DOHH2 (cell line): ENCODE data around the gene PDHX.

ENCODE experiments used
- EZH2phosphoT487 ChIP-seq: fragments of 200-600 bp; sonication (generic); IDR thresholded peaks from 2 replicates; pipeline ENCODE4 v1.6.1; 2017; ENCODE audit warnings: borderline replicate concordance, mild to moderate bottlenecking, antibody characterized with exemption, low read length, moderate library complexity, mixed read lengths
- TF ChIP-seq, protein P1 (sequence below): fragments of 200-600 bp; sonication (generic); IDR thresholded peaks from one replicate; pipeline ENCODE4 v1.5.1; 2014; ENCODE audit warnings: antibody characterized with exemption, mild to moderate bottlenecking, low read depth, low read length; ENCODE audit not compliant: poor library complexity, severe bottlenecking

DNA sequence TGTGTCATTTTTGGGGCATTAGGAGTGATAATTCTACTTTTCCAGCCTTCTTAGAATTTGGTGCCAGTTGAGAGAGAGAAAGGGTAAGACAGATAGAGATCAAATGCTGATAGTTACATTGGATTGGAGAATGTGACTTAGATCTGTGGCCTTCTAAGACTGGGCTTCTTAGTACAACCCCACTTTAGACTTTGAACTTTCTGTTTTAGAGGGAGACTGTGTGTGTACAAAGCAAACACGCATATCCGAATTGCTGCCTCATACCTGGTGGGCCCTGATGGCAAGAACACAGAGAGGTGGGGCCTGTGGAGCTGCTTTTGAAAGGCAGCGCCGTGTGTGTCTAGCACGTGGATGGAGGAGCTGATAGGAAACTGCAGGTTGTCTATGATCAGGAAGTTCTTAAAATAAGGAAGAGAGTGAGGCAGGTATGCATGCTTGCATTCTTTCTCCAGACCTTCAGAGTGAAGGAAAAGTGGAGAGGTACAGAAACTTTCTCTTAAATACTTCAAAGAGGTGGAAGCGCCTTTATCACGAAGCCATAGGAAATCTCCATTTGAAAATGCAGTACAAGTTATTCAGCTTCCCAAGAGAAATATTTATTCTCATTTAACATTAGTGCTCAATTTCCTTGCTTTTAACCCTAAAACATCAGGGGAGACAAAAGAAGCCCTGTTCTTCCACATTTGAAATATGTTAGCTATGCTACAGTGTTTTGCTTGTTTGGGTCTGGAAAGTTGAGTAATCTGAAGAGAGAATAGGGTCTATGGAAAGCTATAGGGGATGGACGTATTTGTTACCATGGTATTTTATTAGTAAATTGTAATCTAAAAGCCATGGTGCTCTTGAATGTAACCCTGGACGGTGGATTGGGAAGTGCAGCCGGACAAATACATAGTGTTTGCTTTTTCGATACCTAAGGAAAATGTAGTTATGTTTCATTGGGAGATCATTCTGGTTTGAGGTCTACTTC is 13.7 kb downstream of the PDHX start:
- TF ChIP-seq, protein P1, sequence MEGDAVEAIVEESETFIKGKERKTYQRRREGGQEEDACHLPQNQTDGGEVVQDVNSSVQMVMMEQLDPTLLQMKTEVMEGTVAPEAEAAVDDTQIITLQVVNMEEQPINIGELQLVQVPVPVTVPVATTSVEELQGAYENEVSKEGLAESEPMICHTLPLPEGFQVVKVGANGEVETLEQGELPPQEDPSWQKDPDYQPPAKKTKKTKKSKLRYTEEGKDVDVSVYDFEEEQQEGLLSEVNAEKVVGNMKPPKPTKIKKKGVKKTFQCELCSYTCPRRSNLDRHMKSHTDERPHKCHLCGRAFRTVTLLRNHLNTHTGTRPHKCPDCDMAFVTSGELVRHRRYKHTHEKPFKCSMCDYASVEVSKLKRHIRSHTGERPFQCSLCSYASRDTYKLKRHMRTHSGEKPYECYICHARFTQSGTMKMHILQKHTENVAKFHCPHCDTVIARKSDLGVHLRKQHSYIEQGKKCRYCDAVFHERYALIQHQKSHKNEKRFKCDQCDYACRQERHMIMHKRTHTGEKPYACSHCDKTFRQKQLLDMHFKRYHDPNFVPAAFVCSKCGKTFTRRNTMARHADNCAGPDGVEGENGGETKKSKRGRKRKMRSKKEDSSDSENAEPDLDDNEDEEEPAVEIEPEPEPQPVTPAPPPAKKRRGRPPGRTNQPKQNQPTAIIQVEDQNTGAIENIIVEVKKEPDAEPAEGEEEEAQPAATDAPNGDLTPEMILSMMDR, result no peak
- no peak for TF ChIP-seq EZH2phosphoT487
